NCI-H82 (cell line): ENCODE data around the gene KIF1C.
"Not testable (repeated sequence)": the region's sequence is repeated elsewhere in the genome, so short reads cannot be mapped to it uniquely, and the experiment has no call there.

Experiments
- DNase-seq: peaks from one replicate; lab custom pipeline; 2025; lab: John Stamatoyannopoulos, UW

KIF1C gene

GRCh38 chr17:5002121-5002788 lies 4.5 kb downstream of the KIF1C start:
- no peak for DNase-seq

- DNase-seq: no peak
Measured at GRCh38 chr17:5003214-5003867, 5.6 kb downstream of the KIF1C start.

- no peak for DNase-seq
Measured at GRCh38 chr17:5011928-5012327, 14.2 kb downstream of the KIF1C start.

- DNase-seq: no peak
Measured at GRCh38 chr17:5014357-5014756, 16.6 kb downstream of the KIF1C start.

- DNase-seq: peak; percentile 60
Measured at GRCh38 chr17:5019475-5019956, 21.8 kb downstream of the KIF1C start.

GRCh38 chr17:5020502-5021023 lies 22.8 kb downstream of the KIF1C start:
- no peak for DNase-seq

GRCh38 chr17:5022171-5022711 lies 24.5 kb downstream of the KIF1C start:
- DNase-seq: no peak

- DNase-seq: no peak
Measured at GRCh38 chr17:5023588-5024147, 25.9 kb downstream of the KIF1C start.

- no peak for DNase-seq
Measured at GRCh38 chr17:5024604-5025003, 26.9 kb downstream of the KIF1C start.

- no peak for DNase-seq
Measured at GRCh38 chr17:5027299-5027698, 29.5 kb downstream of the KIF1C start.

GRCh38 chr17:5027916-5028315 lies 30.2 kb downstream of the KIF1C start:
- no peak for DNase-seq

- not testable (repeated sequence) for DNase-seq
Measured at GRCh38 chr17:5030168-5030567, 32.4 kb downstream of the KIF1C start.

GRCh38 chr17:5031365-5032082 lies 33.8 kb downstream of the KIF1C start:
- DNase-seq: peak; percentile 97

GRCh38 chr17:5032865-5033264 lies 35.1 kb downstream of the KIF1C start:
- DNase-seq: no peak

GRCh38 chr17:5033352-5034015 lies 35.7 kb downstream of the KIF1C start:
- DNase-seq: no peak

- DNase-seq: no peak
Measured at GRCh38 chr17:5034063-5034462, 36.3 kb downstream of the KIF1C start.

- no peak for DNase-seq
Measured at GRCh38 chr17:5034651-5035050, 36.9 kb downstream of the KIF1C start.

GRCh38 chr17:5035315-5035714 lies 37.6 kb downstream of the KIF1C start, which contains the start of gene SLC52A1:
Gene SLC52A1 (minus strand): TSS chr17:5035426. CDS start chr17:5034606, 820 bp downstream.
- peak; percentile 25 for DNase-seq

- peak; percentile 25 for DNase-seq
Measured at GRCh38 chr17:5042157-5043022, 44.6 kb downstream of the KIF1C start.

- no peak for DNase-seq
Measured at GRCh38 chr17:5043524-5043923, 45.8 kb downstream of the KIF1C start.
